ENCODE measurements around the gene CARD10.

Gene CARD10

GRCh38 chr22:37461961-37462360 is 57.3 kb downstream of the CARD10 start:
- DNase-seq, result no peak

- no peak for DNase-seq
These were observed 58.5 kb downstream of the CARD10 start for GRCh38 chr22:37460684-37461083.

GRCh38 chr22:37459206-37459605 is 60.0 kb downstream of the CARD10 start:
- DNase-seq, result no peak

- DNase-seq, result no peak
These were observed 61.9 kb downstream of the CARD10 start for GRCh38 chr22:37457093-37457893.

- no peak for DNase-seq
These were observed 62.9 kb downstream of the CARD10 start for GRCh38 chr22:37456346-37456745.

- DNase-seq, result no peak
These were observed 63.3 kb downstream of the CARD10 start for GRCh38 chr22:37455896-37456295.

- DNase-seq, result no peak
These were observed 64.1 kb downstream of the CARD10 start for GRCh38 chr22:37454857-37455686.

- no peak for DNase-seq
These were observed 65.5 kb downstream of the CARD10 start for GRCh38 chr22:37453696-37454095.

- DNase-seq, result no peak
These were observed 68.0 kb downstream of the CARD10 start for GRCh38 chr22:37451218-37451617.

GRCh38 chr22:37449331-37450001 is 69.7 kb downstream of the CARD10 start:
- DNase-seq, result no peak

- DNase-seq, result no peak
These were observed 70.6 kb downstream of the CARD10 start for GRCh38 chr22:37448516-37449127.

- DNase-seq, result no peak
These were observed 73.7 kb downstream of the CARD10 start for GRCh38 chr22:37445501-37445900.

- no peak for DNase-seq
These were observed 75.2 kb downstream of the CARD10 start for GRCh38 chr22:37443977-37444376.

GRCh38 chr22:37443086-37443485 is 76.1 kb downstream of the CARD10 start:
- DNase-seq, result no peak

GRCh38 chr22:37442537-37442936 is 76.7 kb downstream of the CARD10 start:
- DNase-seq, result no peak

- no peak for DNase-seq
These were observed 77.1 kb downstream of the CARD10 start for GRCh38 chr22:37442135-37442534.

GRCh38 chr22:37440875-37441274 is 78.3 kb downstream of the CARD10 start:
- no peak for DNase-seq
